Activated CD4-positive, alpha-beta T cell treated with anti-CD3 and anti-CD28 coated beads for 24 hours (primary cell): ENCODE measurements around the gene DHX16.
A peak's percentile ranks its signal among the peaks of the same experiment; 100 is the strongest.
"Not testable (repeated sequence)": the region's sequence is repeated elsewhere in the genome, so short reads cannot be mapped to it uniquely, and the experiment has no call there.

Experiments used
- DNase-seq, 2 donors: peaks; one replicate each; pipeline ENCODE4 v3.0.0-alpha.2; 2020; ENCODE audit warnings: low read depth in 2 of 2

Gene DHX16

GRCh38 chr6:30679765-30680535 lies 7.1 kb upstream of the DHX16 start:
- no peak for DNase-seq

GRCh38 chr6:30678964-30679726 lies 6.3 kb upstream of the DHX16 start:
- DNase-seq: peak; percentile 91

DNA sequence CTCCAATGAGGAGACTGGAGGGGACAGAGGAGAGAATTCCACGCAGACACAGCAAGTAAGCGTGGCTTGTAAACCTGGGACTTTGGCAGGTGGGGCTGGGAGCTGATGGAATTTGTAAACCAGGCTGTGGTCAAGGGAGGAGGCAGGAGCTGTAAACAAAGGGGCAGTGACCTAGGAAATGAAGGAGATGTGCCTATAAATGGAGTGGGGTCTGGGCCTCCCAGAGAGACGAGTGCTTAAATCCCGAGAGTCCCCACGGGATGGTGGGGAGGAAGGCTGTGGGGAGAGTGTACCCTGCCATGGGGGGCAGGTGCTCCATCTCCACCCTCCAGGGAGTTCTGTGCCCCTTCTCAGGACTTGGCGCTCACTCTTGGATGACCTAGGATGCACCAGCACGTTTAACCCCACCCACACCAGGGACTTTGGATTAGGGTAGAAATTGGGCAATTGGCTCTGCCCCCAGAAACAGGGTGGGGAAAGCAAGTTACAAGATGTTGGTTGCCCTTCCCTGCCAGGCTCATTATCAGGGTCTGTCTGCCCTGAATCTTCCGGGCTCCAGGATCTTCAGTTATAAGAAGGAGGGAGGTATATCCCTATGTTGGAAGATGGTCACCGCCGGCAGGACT lies 4.0 kb upstream of the DHX16 start:
- DNase-seq: no peak

GRCh38 chr6:30670760-30671527 lies 1.9 kb downstream of the DHX16 start:
- no peak for DNase-seq

GRCh38 chr6:30666300-30666699 lies 6.5 kb downstream of the DHX16 start:
- not testable (repeated sequence) for DNase-seq

DNA sequence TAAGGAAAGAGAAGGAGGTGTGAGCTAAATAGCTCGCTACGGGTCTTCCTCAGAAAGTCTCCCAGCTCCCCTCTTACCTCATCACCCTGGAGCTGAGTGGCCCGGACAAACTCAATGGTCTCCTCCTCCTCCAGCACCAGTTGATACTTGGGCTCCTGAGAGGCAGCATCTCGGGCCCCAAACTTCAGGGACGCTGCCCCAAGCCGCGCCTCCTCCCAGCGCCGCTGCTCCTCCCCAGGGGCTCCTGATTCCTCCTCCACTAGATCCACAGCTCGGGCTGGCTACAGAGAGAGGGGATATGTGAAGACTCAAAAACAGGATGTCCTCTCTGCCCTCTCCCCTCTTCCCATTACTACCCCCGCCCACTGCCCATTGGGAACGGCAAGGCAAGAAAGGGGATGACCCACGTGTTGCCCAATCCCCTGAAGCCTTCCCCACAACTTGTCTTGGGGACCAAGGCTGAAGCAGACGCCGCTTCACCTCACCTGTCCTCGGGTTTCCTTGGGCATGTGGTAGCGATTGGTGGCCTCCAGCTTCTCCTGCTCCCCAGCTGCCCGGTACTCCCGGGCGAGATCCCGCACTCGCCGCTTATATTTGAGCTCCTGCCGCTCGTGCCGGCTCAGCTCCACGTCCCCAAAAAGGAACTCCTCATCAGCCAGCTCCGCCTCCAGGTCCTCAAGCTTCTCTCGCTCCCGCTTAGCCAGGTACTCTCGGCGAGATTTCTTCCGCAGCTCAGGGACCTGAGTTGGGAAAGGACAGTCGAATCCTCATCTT lies 7.6 kb downstream of the DHX16 start:
- no peak for DNase-seq

- not testable (repeated sequence) for DNase-seq
Measured at GRCh38 chr6:30657922-30658321, 14.9 kb downstream of the DHX16 start.

DNA sequence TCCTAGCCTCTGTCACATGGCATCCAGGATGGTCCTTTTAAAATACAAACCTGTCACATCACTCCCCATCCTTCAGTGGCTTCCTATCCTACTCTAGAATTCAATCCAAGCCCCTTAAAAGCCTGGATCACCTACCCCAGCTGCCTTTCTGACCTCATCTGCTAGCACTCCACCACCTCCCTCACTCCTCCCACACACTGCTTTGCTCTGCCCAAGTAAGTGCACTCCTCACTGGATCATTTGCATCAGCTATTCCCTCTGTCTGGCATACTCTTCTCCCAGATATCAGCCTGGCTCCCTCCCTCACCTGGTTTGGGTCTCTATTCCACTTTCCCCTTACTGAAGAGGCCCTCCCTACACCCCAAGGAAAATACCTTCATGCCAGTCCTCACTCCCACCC lies 15.4 kb downstream of the DHX16 start:
- no peak for DNase-seq

GRCh38 chr6:30656513-30656912 lies 16.3 kb downstream of the DHX16 start:
- no peak for DNase-seq

DNA sequence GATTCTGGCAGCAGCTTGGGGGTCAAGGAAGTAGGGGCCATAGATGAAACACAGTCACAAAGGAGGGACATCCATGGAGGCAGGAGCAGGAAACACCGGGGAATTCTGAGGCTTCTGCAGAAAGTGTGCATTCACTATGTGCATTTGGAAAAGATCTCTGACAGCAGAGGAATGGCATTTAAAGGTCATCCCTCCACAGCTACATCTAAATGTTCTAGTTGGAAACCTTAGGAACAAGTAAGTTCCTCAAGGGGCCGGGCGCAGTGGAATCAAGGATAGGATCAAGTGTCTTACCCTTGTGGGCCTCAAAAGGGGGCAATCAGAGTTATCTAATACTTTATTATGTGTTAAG lies 17.1 kb downstream of the DHX16 start:
- DNase-seq: no peak

GRCh38 chr6:30654798-30655742 lies 17.7 kb downstream of the DHX16 start:
- DNase-seq: no peak

- DNase-seq: no peak
Measured at GRCh38 chr6:30651143-30651542, 21.7 kb downstream of the DHX16 start.

- peak; percentile 57 to 60 for DNase-seq
Measured at GRCh38 chr6:30647242-30648116, 25.3 kb downstream of the DHX16 start.

- DNase-seq: peak; percentile 82 to 87
Measured at GRCh38 chr6:30646450-30647241, 26.2 kb downstream of the DHX16 start, which contains the start of gene C6orf136. Gene C6orf136 (plus strand): TSS chr6:30647133. CDS start chr6:30647232, 99 bp downstream.

GRCh38 chr6:30645989-30646388 lies 26.8 kb downstream of the DHX16 start:
- no peak for DNase-seq

- no peak for DNase-seq
Measured at GRCh38 chr6:30644769-30645168, 28.0 kb downstream of the DHX16 start.

- no peak for DNase-seq
Measured at GRCh38 chr6:30643656-30644055, 29.1 kb downstream of the DHX16 start.

DNA sequence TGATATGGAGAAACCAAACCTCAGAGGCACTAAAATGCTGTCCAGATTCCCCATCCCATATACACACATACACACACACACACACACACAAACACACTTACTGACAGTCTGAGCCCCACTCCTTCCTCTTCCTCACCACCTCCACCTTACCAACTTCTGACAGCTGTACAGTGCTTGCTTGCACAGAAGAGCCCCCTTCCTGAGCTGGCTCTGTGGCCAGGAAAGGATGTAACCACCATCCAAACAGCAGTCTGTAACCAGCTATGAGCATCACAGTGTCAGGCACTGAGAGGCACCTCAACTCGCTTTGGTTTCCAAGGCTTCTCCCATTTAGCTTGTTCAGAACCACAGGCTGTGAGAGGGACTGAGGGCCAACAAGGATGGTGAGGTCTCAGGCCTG lies 31.8 kb downstream of the DHX16 start:
- DNase-seq: no peak
